Islet precursor cell (in vitro differentiated cells): ENCODE results near the gene EPYC.

Source experiments
- DNase-seq: peaks from one replicate; pipeline ENCODE4 v3.0.0-alpha.2; 2018

The EPYC gene

GRCh38 chr12:90954428-90954827, 50.3 kb downstream of the EPYC start:
- DNase-seq = peak; percentile 55

- DNase-seq = peak; percentile 86
Observed at GRCh38 chr12:90953956-90954421, 50.8 kb downstream of the EPYC start.

DNA sequence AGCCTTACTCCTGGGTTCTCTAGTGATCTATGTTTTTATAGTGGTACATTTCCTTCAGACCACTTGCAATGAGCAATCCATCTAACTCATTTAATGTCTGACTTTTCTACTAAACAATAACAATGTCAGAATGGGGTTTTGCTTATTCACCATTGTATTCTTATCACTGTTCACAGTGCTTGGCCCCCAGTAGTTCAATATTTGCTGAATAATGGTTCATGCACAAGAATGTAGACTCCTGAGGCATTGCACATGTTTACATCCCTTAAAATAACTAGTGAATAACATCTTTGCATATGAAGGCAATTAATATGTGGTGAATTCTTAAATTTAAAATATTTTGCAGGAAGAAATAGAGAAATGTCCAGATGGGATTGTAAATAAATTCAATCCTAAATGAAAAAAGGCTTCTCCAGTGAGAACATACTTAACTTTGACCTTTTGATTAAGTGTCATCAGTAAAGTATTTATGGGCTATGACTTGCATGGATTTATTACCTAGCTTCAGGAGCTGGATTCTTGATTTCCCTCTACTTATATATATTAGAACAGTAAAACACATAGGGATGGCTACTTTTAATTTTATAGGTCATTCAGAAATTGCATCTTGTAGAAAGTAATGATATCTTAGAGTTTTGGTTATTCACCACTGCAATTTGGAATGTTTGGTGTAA, 53.2 kb downstream of the EPYC start:
- DNase-seq = no peak

DNA sequence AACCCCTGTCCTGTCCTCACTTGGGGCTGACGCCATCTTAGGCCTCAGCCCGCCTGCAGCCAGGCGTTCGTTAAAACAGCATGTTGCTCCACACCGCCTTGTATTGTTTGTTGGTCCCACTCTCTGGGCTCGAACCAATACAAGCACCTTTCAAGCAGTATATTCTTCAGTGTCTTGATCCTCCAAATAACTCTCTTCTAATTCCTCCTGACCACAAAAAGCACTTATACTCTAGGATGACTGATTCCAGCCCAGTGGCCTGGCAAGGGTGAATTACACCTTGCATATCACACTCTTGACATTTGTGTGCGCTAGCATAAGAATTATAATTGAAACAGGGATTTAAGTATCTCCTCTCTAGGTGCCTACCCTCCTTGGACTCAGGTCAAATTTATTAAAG, 56.9 kb downstream of the EPYC start:
- peak; percentile 54 for DNase-seq

GRCh38 chr12:90945070-90945649, 59.6 kb downstream of the EPYC start:
- DNase-seq = no peak

DNA sequence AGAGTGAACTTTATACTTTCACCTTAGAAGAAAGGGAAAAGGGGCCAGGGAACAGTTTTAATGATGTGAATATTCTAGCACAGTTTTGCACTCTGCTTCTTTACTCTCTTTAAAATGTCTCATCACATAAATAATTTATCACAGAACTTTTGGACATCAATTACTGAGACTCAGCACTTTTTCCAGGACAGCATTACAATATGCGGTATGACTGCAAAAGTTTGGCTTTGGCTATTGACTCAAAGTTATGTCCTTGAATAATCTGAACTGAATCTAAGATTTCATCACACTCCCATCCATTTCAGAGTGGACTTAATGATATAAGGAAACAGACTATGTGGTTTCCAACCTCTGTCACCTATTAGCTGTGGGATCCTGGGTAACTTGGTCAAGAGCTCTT, 61.5 kb downstream of the EPYC start:
- DNase-seq = no peak

GRCh38 chr12:90940872-90941499, 63.8 kb downstream of the EPYC start:
- DNase-seq = no peak

DNA sequence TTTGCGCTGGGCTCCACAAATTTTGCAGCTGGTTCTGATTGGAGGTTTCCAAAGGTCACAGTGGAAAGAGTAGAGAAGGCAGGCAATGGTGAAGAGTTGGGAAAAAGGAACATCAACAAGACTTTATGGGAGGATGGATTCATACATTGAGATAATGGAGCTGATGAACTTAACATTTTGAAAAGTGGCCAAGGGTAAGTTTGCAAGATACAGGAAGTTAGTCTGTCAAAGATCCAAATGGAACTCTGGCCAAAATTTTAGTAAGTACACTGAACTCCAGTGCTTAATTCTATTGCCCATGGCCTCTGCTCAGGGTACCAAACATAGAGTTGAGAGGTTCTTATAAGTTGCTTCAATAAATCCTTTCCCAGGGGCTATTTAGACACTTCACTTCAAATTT, 65.4 kb downstream of the EPYC start:
- DNase-seq = no peak

GRCh38 chr12:90938451-90938850, 66.3 kb downstream of the EPYC start:
- DNase-seq = peak; percentile 74

GRCh38 chr12:90937651-90938050, 67.1 kb downstream of the EPYC start:
- no peak for DNase-seq

DNA sequence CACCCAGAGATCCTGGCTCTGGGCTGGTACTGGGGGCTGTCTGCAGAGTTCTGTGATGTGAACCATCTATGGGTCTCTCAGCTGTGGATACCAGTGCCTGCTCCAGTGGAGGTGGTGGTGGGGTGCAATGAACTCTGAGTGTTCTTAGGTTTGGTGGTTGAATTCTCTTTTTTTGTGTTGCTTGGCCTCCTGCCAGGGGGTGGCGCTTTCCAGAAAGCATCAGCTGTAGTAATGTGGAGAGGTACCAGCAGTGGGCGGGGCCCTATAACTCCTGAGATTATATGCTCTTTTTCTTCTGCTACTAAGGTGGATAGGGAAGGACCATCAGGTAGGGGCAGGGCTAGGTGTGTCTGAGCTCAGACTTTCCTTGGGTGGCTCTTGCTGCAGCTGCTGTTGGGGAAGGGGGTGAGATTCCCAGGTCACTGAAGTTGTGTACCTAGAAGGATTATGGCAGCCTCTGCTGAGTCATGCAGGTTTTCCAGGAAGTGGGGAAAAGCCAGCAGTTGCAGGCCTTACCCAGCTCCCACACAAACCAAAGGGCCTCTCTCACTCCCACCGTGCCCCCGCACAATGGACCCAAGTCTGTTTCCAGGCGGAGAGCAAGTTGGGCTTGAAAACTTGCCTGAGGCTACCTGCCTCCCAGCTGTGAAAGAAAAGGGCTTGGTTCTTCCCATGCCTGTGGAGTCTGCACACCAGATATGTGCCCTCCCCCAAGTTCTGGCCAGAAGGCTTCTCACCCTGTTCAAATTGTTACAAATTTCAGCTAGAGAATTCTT, 68.4 kb downstream of the EPYC start:
- DNase-seq = peak; percentile 86

DNA sequence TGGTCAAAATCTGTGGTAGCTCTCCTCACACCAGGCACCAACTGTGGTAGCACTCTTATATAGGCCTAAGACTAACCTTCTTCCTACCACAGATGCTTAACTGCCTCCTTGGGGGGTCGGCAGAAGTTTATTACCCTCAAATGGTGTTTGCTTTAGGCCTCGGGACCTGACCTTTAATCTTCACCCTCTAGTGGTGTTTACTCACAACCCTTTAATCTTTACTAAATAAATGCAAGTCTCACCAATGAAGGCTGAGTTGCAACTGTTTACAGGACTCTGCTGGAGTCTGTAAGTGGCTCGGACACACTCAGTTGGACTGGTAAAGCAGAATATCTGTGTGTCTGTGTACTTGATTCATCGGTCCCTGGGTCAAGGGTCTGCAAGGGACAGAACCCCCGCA, 79.2 kb downstream of the EPYC start:
- DNase-seq = no peak

GRCh38 chr12:90924406-90924805, 80.4 kb downstream of the EPYC start:
- no peak for DNase-seq

DNA sequence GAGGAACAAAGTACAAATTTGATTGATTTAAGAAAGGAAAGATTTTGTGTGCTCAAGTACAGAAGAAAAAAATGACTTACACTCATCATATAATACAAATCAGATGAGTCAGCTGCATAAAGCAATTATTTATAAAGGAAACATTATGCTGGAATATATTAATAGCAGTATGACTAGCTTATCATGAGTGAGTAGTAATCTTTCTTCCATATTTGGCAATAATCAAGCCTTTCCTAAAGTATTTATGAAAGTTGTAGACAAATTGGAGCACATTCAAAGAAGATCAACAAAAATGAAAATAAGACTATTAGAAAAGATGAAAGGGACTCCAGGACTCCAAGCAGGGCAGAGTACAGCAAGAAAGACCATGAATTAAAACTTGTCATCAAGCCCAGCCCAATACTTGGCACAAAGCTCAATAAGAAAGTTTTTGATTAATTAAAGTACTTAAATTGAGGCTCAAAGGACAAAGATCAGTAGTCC, 82.6 kb downstream of the EPYC start:
- DNase-seq = no peak

- no peak for DNase-seq
Observed at GRCh38 chr12:90921536-90921935, 83.2 kb downstream of the EPYC start.

DNA sequence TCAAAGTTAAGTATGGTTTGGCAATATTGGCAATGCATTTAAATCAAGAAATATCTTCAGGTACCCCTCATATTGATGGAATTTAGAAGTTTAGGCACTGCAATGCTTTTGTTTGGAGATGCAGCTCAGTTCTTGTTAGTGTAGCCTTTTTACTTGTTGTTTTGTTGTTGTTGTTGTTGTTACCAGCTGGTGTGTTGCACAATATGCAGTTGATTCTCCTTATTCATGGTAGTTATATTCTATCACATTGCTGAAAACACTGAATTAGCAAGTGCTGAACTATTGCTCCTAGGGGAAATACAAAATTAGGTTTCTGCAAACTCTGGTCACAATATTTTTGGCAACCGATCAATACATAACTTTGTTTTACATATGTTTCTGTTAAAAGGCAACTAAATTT, 84.5 kb downstream of the EPYC start:
- no peak for DNase-seq

DNA sequence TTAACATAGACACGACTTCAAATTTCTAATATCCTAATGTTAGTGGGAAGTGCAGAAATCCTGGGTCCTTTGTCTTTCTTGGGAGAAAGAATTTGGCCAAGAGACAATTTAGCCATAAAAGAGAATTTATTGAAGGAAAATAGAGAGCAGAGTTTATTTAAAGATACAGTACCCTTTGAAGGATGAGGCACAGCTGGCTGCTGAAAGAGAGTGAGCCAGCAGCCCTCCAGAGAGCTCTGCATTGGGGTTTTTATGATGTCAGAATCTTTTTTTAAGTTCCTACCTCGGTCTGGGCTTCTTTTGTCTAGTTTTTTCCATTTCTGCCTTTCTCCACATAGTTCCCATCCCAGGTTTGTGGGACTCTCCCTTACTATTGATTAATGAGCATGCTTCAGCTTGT, 87.3 kb downstream of the EPYC start:
- DNase-seq = no peak

- DNase-seq = no peak
Observed at GRCh38 chr12:90916516-90916915, 88.3 kb downstream of the EPYC start.

DNA sequence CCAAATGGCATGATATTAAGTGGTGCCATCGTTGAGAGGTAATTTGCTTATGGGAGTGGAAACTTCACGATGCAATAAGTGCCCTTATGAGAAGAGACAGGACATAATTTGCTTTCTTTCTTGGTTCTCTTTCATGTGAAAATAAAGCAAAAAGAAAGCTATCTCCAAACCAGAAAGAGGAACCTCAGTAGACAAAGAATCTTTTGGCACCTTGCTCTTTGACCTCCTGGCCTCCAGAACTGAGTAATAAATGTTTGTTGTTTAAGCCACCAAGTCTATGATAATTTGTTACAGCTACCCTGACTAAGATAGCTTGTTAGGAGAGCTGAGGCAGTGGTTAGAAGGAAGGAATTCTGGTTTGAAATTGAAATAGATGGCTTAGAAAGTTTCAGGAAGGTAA, 89.4 kb downstream of the EPYC start:
- no peak for DNase-seq
